GM12878 (cell line): ENCODE data around the gene SNRPB2. TPM values are rescaled to one million over a fixed set of nuclear protein-coding genes. Genes with fewer than 3 reads are reported as not detected.

Source experiments
- ATAC-seq: fragments of 200-7000 bp; cut with Tn5 transposase; 3 replicates; pipeline ENCODE4 v1.9.1; 2020; ENCODE audit warnings: mild to moderate bottlenecking, moderate library complexity
- BruUV-seq: library from RNA; stranded (reverse); fragments of 400-500 nt; replicated peaks from 2 replicates; lab custom pipeline; 2021; lab: Mats Ljungman, UMichigan
- CTCF ChIA-PET: fragments of 300-600 bp; sonication (Branson Sonifier 250); formaldehyde crosslinking; extraction: SDS; loops from one replicate; lab custom pipeline; 2021; ENCODE audit warnings: inconsistent platforms; lab: Yijun Ruan, JAX
- POLR2A ChIA-PET: fragments of 350-600 bp; formaldehyde crosslinking; extraction: SDS; loops from one replicate; lab custom pipeline; 2021; ENCODE audit warnings: inconsistent platforms; lab: Charles Lee
- RAD21 ChIA-PET: fragments of 300-600 bp; sonication (Branson Sonifier 250); formaldehyde crosslinking; loops from one replicate; lab custom pipeline; 2023; ENCODE audit warnings: antibody characterized with exemption; ENCODE audit not compliant: unreplicated experiment; lab: Charles Lee
- SMC1A ChIA-PET: fragments of 300-600 bp; sonication (Branson Sonifier 250); formaldehyde crosslinking; loops from one replicate; lab custom pipeline; 2023; ENCODE audit not compliant: unreplicated experiment, uncharacterized antibody; lab: Charles Lee
- DNase-seq: peaks from one replicate; pipeline ENCODE4 v3.0.0-alpha.2; 2011; ENCODE audit warnings: low read depth, low spot score
- FAIRE-seq: peaks from 3 replicates; lab custom pipeline; 2011; peaks lifted over from hg19 to GRCh38; lab: Jason Lieb, UNC
- H2AFZ ChIP-seq: 2 replicates; pipeline ENCODE4 v1.6.0; 2011; ENCODE audit warnings: low read depth, low read length, control low read depth; ENCODE audit not compliant: control insufficient read depth
- H3K27ac ChIP-seq: 2 replicates; pipeline ENCODE4 v1.5.1; 2011; ENCODE audit warnings: control low read depth; ENCODE audit not compliant: control insufficient read depth, insufficient read depth
- H3K27me3 ChIP-seq, 2 experiments: replicated peaks in 1 of 2; 2 replicates each; pipeline versions ENCODE4 v1.6.0 to v1.6.1; 2011; ENCODE audit warnings: low read length in 1 of 2; ENCODE audit not compliant: control insufficient read depth in 2 of 2, insufficient read depth in 2 of 2
- H3K36me3 ChIP-seq, 2 experiments: 2 replicates each; pipeline ENCODE4 v1.5.1; 2011; ENCODE audit warnings: low read length in 1 of 2; ENCODE audit not compliant: control insufficient read depth in 2 of 2, insufficient read depth in 2 of 2
- H3K4me1 ChIP-seq: 2 replicates; pipeline ENCODE4 v1.6.1; 2011; ENCODE audit warnings: mild to moderate bottlenecking, low read length, moderate library complexity, mixed read lengths; ENCODE audit not compliant: control insufficient read depth, insufficient read depth
- H3K4me2 ChIP-seq: 2 replicates; pipeline ENCODE4 v1.6.0; 2011; ENCODE audit warnings: control low read depth; ENCODE audit not compliant: control insufficient read depth, insufficient read depth
- H3K4me3 ChIP-seq: fragments of 200-600 bp; sonication (generic); 2 replicates; pipeline ENCODE4 v1.5.1; 2016
- H3K79me2 ChIP-seq: 2 replicates; pipeline ENCODE4 v1.6.0; 2011; ENCODE audit warnings: low read length; ENCODE audit not compliant: control insufficient read depth, insufficient read depth
- H3K9ac ChIP-seq: 2 replicates; pipeline ENCODE4 v1.8.0; 2011; ENCODE audit warnings: low read length, control low read depth, mixed read lengths; ENCODE audit not compliant: control insufficient read depth, insufficient read depth
- H3K9me3 ChIP-seq: replicated peaks from 3 replicates; pipeline ENCODE4 v1.5.1; 2011; ENCODE audit warnings: mild to moderate bottlenecking, low read length; ENCODE audit not compliant: control insufficient read depth, insufficient read depth
- H4K20me1 ChIP-seq: 2 replicates; pipeline ENCODE4 v1.6.0; 2011; ENCODE audit not compliant: control insufficient read depth, insufficient read depth
- CHD2 ChIP-seq: IDR thresholded peaks from 2 replicates; pipeline ENCODE4 v1.6.1; 2011; ENCODE audit warnings: low read depth, low read length, improper control_type of control experiment, borderline replicate concordance
- E2F4 ChIP-seq: IDR thresholded peaks from 2 replicates; pipeline ENCODE4 v1.6.1; 2012; ENCODE audit warnings: low read depth, low read length, improper control_type of control experiment
- E2F8 ChIP-seq: fragments of 450-650 bp; IDR thresholded peaks from 2 replicates; pipeline ENCODE4 v1.6.1; 2018; ENCODE audit warnings: mild to moderate bottlenecking, low read depth, moderate library complexity; ENCODE audit not compliant: partially characterized antibody
- HDGF ChIP-seq: fragments of 450-650 bp; IDR thresholded peaks from 2 replicates; pipeline ENCODE4 v1.6.1; 2016; ENCODE audit warnings: antibody characterized with exemption
- HSF1 ChIP-seq: fragments of 150-350 bp; IDR thresholded peaks from 2 replicates; pipeline ENCODE4 v1.6.1; 2014; ENCODE audit warnings: mild to moderate bottlenecking, low read depth, low read length
- KAT2A ChIP-seq: conservative IDR thresholded peaks from 2 replicates; pipeline ENCODE4 v1.6.1; 2011; ENCODE audit warnings: low read depth, low read length; ENCODE audit not compliant: control insufficient read depth
- NFIC ChIP-seq: IDR thresholded peaks from 2 replicates; pipeline ENCODE4 v1.6.1; 2012; ENCODE audit warnings: low read depth, mild to moderate bottlenecking, inconsistent platforms, low read length, moderate library complexity
- NRF1 ChIP-seq: conservative IDR thresholded peaks from 2 replicates; pipeline ENCODE4 v1.6.1; 2011; ENCODE audit warnings: mild to moderate bottlenecking, low read depth, low read length, improper control_type of control experiment
- POLR2A ChIP-seq: IDR thresholded peaks from 2 replicates; pipeline ENCODE4 v1.6.1; 2011; ENCODE audit warnings: low read depth, mild to moderate bottlenecking, low read length
- RAD21 ChIP-seq: IDR thresholded peaks from 2 replicates; pipeline ENCODE4 v1.6.1; 2011; ENCODE audit warnings: mild to moderate bottlenecking, low read depth, low read length, moderate library complexity; ENCODE audit not compliant: insufficient read depth
- RB1 ChIP-seq: fragments of 450-650 bp; formaldehyde crosslinking; IDR thresholded peaks from 2 replicates; pipeline ENCODE4 v1.6.1; 2017; ENCODE audit warnings: mild to moderate bottlenecking, borderline replicate concordance
- SMARCA5 ChIP-seq: fragments of 450-650 bp; IDR thresholded peaks from 2 replicates; pipeline ENCODE4 v1.6.1; 2017; ENCODE audit warnings: mild to moderate bottlenecking
- ZBTB4 ChIP-seq: fragments of 450-650 bp; formaldehyde crosslinking; IDR thresholded peaks from 2 replicates; pipeline ENCODE4 v1.4.0; 2022; ENCODE audit warnings: mild to moderate bottlenecking, moderate library complexity
- WGBS: methylation state at CpG from one replicate; pipeline ENCODE4 v1.1.6; 2016; ENCODE audit warnings: low lambda C conversion rate; ENCODE audit not compliant: insufficient replicate concordance, insufficient coverage; ENCODE audit errors: missing lambda C conversion rate; 5-methylcytosine and 5-hydroxymethylcytosine counted together
- in situ Hi-C: fragments of 300-500 bp; cut with MboI; formaldehyde crosslinking; loops from 9 replicates; pipeline ENCODE4 v1.14.3; 2018; ENCODE audit warnings: mixed read lengths
- intact Hi-C: fragments of 100-400 bp; cut with micrococcal nuclease; formaldehyde crosslinking; loops from one replicate; pipeline ENCODE4 v1.14.2; 2022; ENCODE audit not compliant: unreplicated experiment
- polyA plus RNA-seq, 11 experiments: library from polyadenylated mRNA; depleted of rRNA in 4 of 11; unstranded in 6 of 11; stranded (reverse) in 5 of 11; fragments of >200 nt; fragmentation: Nextera tagmentation in 4 of 11; fragmentation: Illumina TruSeq in 1 of 11; extraction: Ambion mirVana in 4 of 11; extraction: Trizol in 1 of 11; gene quantifications; 1 replicate in 1 of 11; 2 replicates in 10 of 11; pipeline versions ENCODE4 v1.2.1 to v1.2.3, GENCODE V29; 2011 to 2016; ENCODE audit warnings: inconsistent platforms in 2 of 11, missing spikeins in 2 of 11, low read depth in 1 of 11
- total RNA-seq, 4 experiments: library from RNA; depleted of rRNA in 3 of 4; stranded (reverse); fragments of >200 nt in 3 of 4; fragmentation: Illumina TruSeq in 1 of 4; extraction: Trizol in 1 of 4; gene quantifications; 2 replicates each; pipeline versions ENCODE4 v1.2.1 to v1.2.3, GENCODE V29; 2013 to 2021

SNRPB2 gene
- total and polyA plus RNA-seq, 10 of the 15 experiments (the other 5 are each of a cell fraction or from before 2014, with no cell fraction given), result 63.5 to 245 (median 136) TPM

- no peak for TF ChIP-seq NRF1
- no peak for TF ChIP-seq RAD21
These were observed 48.3 kb downstream of the SNRPB2 start (continued) for GRCh38 chr20:16778159-16778558.

- Histone ChIP-seq H3K4me3 (no peak overlapping the region), H3K27ac (no peak overlapping the region), H3K4me2 (no peak overlapping the region), H4K20me1 (no peaks in the 10 kb centered on the region), H3K9ac (no peak overlapping the region), H3K36me3 (no peaks in the 10 kb centered on the region), H3K79me2 (no peaks in the 10 kb centered on the region), H3K27me3 (no peaks in the 10 kb centered on the region), H2AFZ (no peak overlapping the region), H3K4me1 (no peaks in the 10 kb centered on the region), H3K9me3 (no peaks in the 10 kb centered on the region)
- ChIA-PET RAD21 (no interaction called here), SMC1A (interaction anchor here (1.3 kb wide), 1 partner anchor 22 kb away, joined by 3 read pairs; no protein-coding TSS in a partner anchor), POLR2A (no interaction called here), CTCF (interaction anchor here (1.3 to 1.9 kb wide), 2 partner anchors 21 to 22 kb away, joined by 4 read pairs; no protein-coding TSS in a partner anchor)
- in situ Hi-C loops, result no loop called here
- no peak for DNase-seq
- intact Hi-C loops, result no loop called here
- no peak for FAIRE-seq
- no TSS peak for BruUV-seq
- 95% methylated on average over 1 of the region's 1 CpG for whole genome bisulfite sequencing
- ATAC-seq, result no peak
- TF ChIP-seq E2F4 (no peak), NFIC (no peak), KAT2A (no peak), CHD2 (no peak), E2F8 (no peak), HDGF (no peak), POLR2A (no peak), SMARCA5 (no peak), RB1 (no peak), ZBTB4 (CRISPR knock-in tag) (no peak), HSF1 (no peak)
These were observed 51.7 kb downstream of the SNRPB2 start for GRCh38 chr20:16781496-16781895.
